HG03558 (cell line): ENCODE data around the gene NCF4.

Experiments
- ATAC-seq: cut with Tn5 transposase; IDR thresholded peaks from one replicate; pipeline ENCODE4 v1.9.1; 2021; ENCODE audit warnings: moderate number of reproducible peaks; ENCODE audit not compliant: unreplicated experiment; ENCODE audit errors: extremely low read depth

The NCF4 gene

DNA sequence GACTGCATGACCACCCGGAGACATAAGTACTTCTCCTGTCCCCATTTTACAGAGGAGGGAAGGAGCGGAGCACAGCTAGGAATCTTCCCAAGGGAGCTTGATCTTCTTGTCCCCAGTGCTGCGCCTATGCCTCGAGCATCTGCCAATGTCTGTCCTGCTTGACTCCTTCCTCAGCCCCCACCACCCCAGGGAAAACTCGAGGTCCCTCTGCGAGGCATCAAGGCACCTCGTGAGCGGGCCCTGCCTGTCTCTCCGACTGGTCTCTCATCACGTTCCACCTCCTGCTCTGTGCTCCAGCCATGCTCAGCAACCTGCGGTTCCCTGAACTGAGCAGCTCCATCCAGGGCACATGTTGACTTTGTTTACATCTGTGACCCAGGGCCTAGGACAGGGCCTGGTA lies 2.5 kb downstream of the NCF4 start:
- no peak for ATAC-seq

DNA sequence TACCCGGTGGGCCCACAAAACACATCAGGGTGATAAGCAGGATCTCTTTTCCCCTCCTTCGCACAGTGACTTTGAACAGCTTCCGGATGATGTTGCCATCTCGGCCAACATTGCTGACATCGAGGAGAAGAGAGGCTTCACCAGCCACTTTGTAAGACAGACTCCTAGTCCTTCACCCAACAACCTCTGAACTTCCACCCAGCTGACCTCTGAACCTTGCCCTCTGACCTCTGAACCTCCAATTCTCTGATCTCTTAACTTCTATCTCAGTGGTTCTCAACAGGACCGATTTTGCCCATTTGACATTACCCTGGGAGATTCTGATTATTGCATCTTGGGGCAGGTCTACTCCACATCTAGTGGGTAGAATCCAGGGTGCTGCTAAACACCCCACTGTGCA lies 3.2 kb downstream of the NCF4 start:
- ATAC-seq = no peak

DNA sequence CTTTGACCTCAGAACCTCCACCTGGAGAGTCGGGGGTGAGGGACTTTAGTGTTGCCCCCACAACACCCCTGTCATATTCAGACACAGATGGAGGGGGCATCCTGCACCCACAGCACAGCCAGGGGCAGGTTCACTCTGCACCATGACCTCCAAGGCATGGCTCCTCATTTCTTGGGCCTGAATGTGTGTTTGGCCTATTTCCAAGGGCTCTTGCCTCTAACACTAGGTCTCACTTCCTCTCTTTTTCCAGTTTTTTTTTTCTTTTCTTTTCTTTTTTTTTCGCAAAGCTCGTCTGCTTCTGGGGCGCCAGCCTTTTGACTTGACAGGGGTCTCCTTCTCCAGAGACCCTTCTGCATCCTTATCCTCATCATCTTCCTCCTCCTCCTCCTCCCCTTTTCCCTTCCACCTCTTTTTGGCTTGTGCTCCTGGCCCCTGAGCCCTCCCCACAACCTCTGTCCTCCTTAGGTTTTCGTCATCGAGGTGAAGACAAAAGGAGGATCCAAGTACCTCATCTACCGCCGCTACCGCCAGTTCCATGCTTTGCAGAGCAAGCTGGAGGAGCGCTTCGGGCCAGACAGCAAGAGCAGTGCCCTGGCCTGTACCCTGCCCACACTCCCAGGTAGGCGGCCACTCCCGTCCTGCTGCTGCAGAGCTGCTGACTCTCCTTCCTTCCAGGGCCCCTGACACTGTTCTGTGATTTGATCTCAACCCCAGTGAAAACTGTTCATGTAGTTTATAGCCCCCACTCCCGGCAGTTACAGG lies 3.8 kb downstream of the NCF4 start:
- ATAC-seq = no peak

DNA sequence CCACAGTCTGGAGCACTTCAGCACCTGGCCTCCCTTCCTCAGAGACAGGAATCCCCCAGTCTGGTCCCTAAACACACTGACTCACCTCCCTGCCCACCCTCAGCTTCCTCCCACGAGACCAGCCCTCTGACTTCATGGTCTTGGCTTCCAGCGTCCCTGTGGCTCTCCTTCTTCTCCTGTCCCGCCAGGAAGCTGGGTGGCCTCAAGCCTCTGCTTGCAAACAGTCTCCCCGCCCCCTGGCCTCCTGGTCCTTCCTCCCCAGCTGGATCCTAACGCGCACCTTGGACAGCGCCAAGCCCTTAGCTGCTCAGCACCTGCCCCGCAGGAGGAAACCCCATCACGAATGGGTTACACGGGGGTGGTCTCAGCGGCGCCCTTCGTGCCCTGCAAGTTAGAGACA lies 4.5 kb downstream of the NCF4 start:
- no peak for ATAC-seq

DNA sequence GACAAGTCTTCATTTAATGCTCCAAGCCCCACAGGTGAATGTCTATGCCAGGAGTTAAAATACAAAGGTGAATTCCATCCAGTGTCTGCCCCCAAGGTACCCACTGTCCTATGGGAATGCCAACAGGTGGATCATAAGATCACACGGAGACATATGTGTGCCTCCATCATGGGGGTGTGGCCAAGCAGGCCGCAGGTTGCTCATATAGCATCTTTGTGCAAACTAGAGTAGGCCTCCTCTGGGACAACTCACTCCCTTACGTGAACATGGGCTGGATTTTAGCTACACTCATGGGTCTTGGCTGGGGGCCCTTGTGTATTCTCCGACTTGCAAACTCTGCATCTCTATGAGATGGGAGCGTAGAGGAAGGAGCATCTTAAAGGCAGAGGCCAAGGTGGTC lies 6.9 kb downstream of the NCF4 start:
- ATAC-seq = no peak

DNA sequence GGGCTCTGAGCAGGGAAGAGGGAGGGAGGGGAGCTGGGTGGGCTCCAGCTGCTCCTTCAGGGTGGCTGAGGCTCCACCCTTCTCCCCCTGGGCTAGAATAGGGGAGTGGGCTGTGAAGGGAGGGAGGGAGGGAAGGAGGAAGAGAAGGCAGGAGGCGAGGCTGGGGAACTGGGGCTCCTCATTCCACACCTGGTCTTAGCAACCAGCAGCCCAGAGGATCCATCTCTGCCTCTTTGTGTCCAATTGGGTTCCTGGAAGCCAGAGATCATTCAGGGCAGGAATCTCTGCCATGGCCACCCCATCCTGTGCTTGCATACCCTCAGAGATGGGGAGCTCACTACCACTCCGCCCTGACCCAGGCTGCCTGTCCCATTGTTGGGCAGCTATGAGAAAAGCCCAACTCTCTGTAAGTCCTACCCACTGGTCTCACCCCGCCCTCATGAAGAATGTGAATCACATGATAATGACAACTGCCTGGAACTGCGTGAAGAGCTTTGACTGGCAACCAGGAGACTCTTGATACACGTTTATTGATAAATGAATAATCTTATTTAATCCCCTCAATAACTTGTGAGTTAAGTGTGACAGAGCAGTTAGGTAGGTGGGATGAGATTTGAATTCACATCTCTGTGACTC lies 7.9 kb downstream of the NCF4 start:
- no peak for ATAC-seq

DNA sequence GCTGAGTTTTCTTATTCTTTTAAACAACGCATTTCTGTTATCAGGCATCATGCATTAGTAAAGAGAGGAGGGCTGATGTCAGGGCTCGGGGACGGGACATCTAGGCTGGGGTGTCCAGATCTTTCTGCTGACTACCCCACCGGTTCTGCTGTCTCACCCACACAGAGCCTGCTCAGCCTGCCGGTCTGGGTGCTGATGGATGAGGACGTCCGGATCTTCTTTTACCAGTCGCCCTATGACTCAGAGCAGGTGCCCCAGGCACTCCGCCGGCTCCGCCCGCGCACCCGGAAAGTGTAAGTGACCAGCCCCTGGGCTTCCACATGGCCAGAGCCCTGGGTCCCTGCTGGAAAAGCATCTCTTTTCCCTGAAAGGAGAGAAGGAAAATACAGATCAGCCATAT lies 9.4 kb downstream of the NCF4 start:
- ATAC-seq = no peak

DNA sequence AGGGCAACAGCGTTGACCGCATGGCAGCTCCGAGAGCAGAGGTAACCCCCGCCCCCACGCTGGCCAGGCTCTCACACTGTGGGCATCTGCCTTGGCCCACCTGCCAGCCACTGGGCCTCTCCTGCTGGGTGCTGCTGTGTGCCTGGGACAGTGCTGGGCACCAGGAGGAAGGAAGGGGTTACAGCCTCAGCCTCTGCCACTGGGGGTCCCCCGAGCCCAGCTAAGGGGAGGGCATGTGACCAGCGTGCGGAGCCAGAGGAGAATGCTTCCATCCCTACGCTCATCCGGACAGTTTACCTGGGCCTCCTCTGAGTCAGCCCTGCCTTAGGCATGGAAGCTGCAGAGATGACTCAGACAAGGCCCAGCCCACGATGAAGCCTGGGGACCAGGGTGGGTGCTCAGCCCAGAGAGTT lies 10.9 kb downstream of the NCF4 start:
- ATAC-seq = no peak

DNA sequence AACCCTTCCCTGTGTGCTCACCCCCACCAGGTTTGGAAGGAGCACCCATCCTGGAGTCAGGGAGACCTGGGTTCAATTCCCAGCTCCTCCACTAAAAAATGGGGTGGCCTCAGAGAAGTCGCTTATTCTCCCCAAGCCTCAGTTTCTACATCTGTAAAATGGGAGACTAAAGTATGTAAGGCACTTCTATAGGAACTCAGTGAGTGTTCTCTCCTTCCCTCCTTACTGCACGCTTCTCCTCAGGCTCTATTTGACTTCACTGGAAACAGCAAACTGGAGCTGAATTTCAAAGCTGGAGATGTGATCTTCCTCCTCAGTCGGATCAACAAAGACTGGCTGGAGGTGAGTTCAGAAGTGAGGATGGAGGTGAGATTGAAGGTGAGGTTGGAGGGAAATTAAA lies 11.3 kb downstream of the NCF4 start:
- ATAC-seq = no peak

DNA sequence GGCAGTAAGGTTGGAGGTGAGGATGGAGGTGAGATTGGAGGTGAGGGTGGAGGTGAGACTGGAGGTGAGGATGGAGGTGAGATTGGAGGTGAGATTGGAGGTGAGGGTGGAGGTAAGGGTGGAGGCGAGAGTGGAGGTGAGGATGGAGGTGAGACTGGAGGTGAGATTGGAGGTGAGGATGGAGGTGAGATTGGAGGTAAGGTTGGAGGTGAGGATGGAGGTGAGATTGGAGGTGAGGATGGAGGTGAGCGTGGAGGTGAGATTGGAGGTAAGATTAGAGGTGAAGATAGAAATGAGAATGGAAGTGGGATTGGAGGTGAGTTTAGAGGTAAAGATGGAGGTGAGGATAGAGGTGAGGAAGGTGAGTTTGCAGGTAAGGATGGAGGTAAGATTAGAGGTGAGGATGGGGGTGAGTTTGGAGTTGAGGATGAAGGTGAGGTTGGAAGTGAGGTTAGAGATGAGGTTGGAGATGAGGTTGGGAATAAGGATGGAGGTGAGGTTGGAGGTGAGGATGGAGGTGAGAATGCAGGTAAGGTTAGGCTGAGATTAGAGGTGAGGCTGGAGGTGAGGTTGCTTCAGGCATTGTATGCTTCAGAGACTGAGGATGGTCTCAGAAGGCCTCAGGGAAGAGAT lies 12.2 kb downstream of the NCF4 start:
- no peak for ATAC-seq

DNA sequence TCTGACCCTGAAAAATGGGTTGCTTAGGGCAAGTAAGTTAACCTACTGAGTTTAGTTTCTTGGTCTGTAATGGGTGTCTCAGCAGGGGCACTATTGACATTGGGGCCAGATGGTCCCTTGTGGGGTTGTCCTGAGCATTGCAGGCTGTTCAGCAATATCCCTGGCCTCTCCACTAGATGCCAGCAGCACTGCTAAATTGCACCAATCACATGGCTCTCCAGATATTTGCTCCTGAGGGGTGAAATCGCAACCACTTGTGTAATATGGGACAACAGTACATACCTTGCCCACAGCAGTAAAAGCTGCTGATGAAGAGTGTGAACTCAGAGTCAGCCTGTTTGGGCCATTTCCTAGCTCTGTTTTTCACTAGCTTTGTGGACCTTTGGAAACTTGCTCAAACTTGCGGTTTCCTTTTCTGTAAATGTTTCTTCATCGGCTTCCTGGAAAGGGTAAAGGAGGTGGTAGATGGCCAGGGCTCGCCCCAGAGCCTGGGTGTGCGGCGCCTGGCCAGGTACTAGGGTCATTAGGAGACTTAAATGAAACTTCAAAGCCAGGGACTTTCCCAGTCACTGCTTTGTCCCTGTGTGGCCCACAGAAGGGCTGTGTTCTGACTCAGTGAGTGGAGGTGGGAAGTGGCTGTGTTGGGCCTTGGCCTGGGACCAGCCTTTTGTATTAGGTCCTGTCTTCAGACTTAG lies 13.0 kb downstream of the NCF4 start:
- ATAC-seq = peak; percentile 83

DNA sequence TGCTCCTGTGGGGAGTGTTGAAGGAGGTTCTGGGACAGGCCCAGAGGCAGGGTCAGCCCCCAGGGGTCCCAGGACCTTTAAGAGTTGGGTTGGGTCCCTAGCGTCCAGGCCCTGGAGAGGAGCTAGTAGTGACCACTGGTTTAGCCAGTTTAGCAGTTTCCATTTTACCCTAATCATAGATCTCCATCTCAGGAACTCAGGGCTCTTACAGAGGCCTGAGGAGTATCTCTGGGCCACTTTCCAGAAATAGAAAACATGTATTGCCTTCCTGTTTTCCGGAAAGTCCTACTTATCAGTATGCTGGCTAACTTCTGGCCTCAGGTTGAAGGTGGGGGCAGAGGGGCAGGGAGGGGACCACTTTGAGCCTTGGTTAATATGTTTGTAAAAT lies 13.5 kb downstream of the NCF4 start:
- ATAC-seq = no peak

DNA sequence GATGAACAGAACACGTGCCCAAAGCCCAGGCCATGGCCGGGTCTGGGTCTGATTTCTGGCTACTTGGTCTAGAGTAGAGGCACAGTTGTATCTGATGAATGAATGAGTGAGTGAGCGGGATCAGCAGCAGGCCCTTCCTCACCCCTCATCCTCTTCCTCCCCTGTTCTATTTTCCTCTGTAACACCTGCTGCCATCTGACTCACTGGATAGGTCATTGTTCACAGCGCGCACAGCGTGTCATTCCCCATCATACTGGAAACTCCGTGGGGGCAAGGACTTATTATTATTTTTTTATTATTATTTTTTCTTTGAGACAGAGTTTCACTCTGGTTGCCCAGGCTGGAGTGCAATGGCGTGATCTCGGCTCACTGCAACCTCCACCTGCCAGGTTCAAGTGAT lies 13.9 kb downstream of the NCF4 start:
- ATAC-seq = no peak

DNA sequence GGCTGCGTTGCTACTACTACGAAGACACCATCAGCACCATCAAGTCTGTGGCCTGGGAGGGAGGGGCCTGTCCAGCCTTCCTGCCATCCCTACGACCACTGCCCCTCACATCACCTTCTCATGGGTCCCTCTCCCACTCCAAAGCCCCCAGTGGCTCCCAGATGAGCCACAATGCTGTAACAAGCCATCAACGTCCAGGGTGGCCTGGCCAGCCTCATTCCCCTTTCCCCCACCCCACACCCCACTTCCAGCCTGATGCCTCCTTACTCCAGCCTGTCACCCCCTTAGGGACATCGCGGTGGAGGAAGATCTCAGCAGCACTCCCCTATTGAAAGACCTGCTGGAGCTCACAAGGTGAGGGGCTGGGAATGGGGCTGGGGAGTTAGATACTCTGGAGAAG lies 14.9 kb downstream of the NCF4 start:
- no peak for ATAC-seq

DNA sequence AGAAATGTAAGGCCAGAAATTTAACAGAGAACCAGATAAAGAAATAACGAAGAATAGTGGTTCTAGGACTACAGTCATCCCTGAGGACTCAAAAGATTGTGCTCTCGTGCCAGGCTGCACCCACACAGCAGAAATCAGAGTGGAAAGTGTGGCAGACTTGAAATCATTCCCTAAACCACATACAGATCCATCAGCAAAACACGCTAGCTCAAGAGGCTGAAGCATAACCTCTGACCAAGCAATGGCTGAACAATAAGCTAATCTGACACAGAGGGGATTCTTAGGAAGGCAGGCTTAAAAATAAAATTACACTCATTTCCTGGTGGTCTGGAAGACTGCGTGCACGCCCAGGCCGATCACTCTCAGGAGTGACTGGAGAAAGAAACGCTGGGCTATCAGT lies 19.0 kb downstream of the NCF4 start:
- no peak for ATAC-seq

DNA sequence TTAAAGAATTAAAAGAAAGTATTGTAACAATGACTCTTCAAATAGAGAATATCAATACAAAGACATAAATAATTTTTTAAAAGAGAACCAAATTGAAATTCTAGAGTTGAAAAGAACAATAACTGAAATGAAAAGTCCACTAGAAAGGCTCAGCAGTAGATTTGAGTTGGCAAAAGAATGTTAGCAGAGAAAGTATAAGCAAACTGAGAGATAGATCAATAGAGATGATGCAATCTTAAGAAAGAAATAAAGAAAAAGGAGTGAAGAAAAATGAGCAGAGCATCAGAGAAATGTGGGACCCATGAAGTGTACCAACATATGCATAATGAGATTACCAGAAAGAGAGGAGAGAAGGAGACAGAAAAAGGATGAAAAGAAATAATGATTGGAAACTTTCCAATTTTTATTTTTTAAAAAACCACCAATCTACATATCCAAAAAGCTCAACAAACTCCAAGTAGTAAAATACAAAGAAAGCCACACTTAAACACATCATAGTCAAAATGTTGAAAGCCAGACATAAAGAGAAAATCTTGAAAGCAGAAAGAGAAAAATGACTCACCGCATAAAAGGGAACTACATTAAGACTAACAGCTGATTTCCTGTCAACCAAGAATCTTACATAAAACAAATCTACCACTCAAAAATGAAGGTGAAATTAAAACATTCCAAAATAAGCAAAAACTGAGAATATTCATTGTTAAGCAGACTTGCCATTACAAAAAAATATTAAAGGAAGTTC lies 20.9 kb downstream of the NCF4 start:
- ATAC-seq = no peak

DNA sequence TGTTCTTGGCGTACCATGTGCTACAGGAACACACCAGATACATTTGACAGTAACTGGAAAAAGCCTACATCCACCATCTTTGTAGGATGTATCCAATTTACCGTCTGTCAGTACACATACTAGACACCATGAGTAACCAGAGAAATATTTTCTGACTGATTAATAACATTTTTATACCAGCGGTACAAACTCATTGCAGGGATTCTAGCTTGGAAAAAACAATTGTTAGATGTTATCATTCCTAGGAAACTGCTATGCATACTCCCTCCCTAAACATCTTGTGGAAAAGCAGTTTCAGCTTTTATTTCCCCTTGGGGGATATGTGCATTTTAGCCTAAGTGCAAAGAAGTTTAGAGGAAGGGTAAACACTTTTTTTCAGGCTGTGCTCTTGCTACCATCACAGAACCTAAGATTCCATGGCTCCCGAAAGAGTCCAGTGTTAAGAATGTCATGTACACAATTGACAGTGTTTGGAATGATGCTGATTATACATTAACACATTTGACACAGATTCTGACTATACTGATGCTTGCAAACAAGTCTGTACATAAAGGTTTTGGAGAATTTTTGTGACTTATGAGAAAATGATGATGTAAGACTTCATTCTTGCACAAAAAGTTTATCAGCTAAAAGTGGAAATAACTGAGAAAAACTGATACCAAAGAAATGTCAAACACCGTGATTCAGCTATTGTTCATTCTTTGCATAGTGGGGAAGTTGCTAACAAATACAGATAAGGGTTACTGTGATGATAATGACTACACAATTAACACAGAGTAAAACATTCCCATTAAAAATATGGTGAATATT lies 23.7 kb downstream of the NCF4 start:
- ATAC-seq = no peak

DNA sequence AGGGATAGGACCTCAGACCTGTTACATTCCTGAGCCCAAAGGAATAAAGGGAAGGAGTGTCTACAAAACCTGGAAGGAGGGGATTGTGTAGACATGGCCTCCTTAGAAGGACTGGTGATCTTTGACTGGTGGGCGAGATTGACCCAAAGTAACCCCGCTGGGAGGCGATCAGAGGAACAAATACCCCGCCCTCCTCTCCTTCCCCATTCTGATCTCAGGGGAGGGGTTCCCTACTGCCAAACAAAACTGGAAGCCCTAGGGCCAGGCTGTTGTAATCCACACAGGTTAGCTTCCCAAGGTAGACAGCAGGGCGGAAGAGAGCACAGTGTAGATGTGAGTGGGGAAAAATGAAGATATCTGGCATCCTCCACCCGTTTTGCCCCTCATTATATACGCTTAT lies 24.7 kb downstream of the NCF4 start:
- ATAC-seq = no peak

DNA sequence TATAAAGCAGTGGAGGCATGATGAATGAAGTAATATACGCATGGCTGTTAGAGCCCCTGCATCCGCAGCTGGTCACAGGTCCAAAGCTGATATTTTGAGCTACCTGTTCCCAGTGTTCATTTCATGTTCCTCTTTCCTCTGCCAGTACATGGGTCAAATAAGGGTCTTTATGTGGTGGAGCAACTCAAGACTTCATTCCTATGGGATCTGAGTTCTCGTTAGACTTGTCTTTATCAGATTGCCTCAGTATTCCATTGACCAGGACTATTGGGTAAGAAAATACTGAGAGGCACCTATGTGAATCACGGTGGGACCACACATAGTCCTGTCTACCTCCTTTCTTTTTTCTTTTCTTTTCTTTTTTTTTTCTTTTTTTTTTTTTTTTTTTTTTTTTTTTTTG lies 25.2 kb downstream of the NCF4 start:
- no peak for ATAC-seq

DNA sequence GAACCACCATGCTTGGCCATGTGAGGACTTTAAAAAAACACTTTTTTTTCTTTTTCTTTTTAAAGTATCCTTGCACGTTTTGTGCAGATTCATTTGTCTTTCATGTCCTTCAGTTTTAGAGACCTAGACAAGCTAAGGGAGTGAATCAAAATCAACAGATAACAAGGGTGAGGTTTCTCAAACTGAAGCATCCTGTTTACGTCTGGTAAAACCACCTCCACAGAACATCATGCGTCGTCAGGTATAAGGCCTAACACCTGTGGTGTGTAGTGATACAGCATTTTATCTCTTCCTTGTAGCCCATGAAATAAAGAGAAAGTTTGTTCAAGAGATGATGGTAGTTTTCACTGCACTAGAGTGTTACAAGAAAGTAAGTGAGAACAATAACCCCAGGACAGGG lies 26.4 kb downstream of the NCF4 start:
- no peak for ATAC-seq
